SK-N-MC (cell line): ENCODE results near the gene UBE3A.
"Not testable (repeated sequence)": the region's sequence is repeated elsewhere in the genome, so short reads cannot be mapped to it uniquely, and the experiment has no call there.

ENCODE experiments used
- DNase-seq: peaks from one replicate; pipeline ENCODE4 v3.0.0-alpha.2; 2011; ENCODE audit warnings: low read depth, low spot score
- H3K27ac ChIP-seq: fragments of 200-600 bp; sonication (generic); 2 replicates; pipeline ENCODE4 v1.5.1; 2016; ENCODE audit warnings: mixed run types
- H3K36me3 ChIP-seq: fragments of 200-600 bp; sonication (generic); 2 replicates; pipeline ENCODE4 v1.6.1; 2017; ENCODE audit warnings: antibody characterized with exemption, low read length, mixed read lengths; ENCODE audit not compliant: insufficient read depth
- H3K4me3 ChIP-seq: fragments of 200-600 bp; sonication (generic); 2 replicates; pipeline ENCODE4 v1.5.1; 2016
- H3K9ac ChIP-seq: fragments of 200-600 bp; sonication (generic); 2 replicates; pipeline ENCODE4 v1.8.0; 2017; ENCODE audit warnings: mixed run types, mixed read lengths; ENCODE audit not compliant: insufficient read length
- H3K9me3 ChIP-seq: fragments of 200-600 bp; sonication (generic); 2 replicates; pipeline ENCODE4 v1.6.1; 2017; ENCODE audit warnings: low read depth, mild to moderate bottlenecking, antibody characterized with exemption, low read length, moderate library complexity, mixed read lengths
- EZH2 ChIP-seq: fragments of 200-600 bp; sonication (generic); IDR thresholded peaks from one replicate; pipeline ENCODE4 v1.6.1; 2017; ENCODE audit warnings: antibody characterized with exemption
- FOXP2 ChIP-seq: optimal IDR thresholded peaks from 2 replicates; pipeline ENCODE3; 2011; ENCODE audit warnings: mild to moderate bottlenecking, moderate library complexity; ENCODE audit not compliant: insufficient read depth; ENCODE audit errors: extremely low read length, control extremely low read depth
- POLR2AphosphoS5 ChIP-seq: IDR thresholded peaks from 2 replicates; pipeline ENCODE4 v1.6.1; 2012; ENCODE audit warnings: mild to moderate bottlenecking, low read depth, low read length, borderline replicate concordance

Gene UBE3A

DNA sequence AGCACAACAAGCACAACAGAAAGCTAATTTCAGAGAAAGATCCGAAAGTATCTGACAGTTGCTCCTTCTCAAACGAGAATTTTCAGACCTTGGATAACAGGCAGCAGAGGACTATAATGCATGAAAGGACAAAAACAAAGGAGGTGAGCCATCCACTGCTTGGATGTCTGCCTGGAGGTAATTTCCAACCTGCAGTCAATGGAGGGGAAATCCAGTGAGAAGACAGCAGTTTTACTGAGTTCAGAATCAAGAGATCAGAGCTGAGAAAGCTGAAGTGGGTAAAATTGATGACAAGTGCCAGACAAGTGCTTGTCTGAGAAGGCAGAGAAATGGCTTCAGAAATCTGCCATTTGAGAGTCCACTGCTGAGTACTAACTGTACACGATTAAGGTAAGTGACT lies 22.1 kb downstream of the UBE3A start:
- Histone ChIP-seq H3K9ac (no peak overlapping the region), H3K9me3 (peaks cover 30% of the 10 kb centered on the region; the same call in 1 of the 2 replicates), H3K36me3 (peaks cover 49% of the 10 kb centered on the region), H3K27ac (no peak overlapping the region), H3K4me3 (no peak overlapping the region)
- TF ChIP-seq EZH2 (no peak), POLR2AphosphoS5 (no peak), FOXP2 (no peak)
- no peak for DNase-seq

DNA sequence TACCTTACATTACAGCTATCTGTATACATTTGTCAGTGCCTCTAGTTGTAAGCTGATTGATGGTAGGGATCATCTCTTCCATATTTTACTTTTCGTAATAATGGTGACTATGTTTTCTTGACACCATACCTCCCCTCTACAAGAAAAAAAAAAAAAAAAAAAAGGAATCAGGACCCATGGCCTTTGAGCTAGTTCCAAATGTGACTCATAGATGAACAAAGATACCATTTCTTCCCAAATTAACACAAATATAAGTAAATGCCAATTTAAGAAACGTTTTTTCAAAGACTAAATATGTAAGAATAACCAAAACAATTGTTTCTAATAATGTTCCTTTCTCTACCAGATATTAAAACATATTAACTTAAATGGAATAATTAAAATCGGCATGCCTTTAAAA lies 23.1 kb downstream of the UBE3A start:
- Histone ChIP-seq H3K9ac (no peak overlapping the region), H3K9me3 (peaks cover 23% of the 10 kb centered on the region; the same call in 1 of the 2 replicates), H3K4me3 (no peak overlapping the region), H3K27ac (no peak overlapping the region), H3K36me3 (peaks cover 43% of the 10 kb centered on the region)
- TF ChIP-seq POLR2AphosphoS5 (no peak), FOXP2 (no peak), EZH2 (no peak)
- no peak for DNase-seq

DNA sequence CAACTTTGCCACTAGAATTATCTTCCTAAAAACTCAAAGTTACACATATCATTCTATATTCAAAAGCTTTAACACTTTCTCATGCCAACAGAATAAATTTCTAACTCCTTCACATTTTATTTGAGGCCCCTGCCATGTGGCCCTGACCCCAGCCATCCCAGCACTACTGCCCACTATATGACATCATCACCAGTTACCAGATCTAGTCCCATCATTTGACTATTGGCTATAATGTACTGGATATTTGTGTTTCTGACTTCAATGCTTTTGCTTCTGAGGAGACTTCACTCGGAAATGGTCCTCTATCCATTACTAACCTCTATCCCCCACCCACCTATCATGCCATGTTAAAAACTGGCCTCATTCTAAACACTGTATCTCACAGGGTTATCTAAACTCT lies 23.6 kb downstream of the UBE3A start:
- Histone ChIP-seq H3K27ac (no peak overlapping the region), H3K9ac (no peak overlapping the region), H3K9me3 (peaks cover 25% of the 10 kb centered on the region; the same call in 1 of the 2 replicates), H3K4me3 (no peak overlapping the region), H3K36me3 (peaks cover 43% of the 10 kb centered on the region)
- DNase-seq, result no peak
- TF ChIP-seq EZH2 (no peak), FOXP2 (no peak), POLR2AphosphoS5 (no peak)

DNA sequence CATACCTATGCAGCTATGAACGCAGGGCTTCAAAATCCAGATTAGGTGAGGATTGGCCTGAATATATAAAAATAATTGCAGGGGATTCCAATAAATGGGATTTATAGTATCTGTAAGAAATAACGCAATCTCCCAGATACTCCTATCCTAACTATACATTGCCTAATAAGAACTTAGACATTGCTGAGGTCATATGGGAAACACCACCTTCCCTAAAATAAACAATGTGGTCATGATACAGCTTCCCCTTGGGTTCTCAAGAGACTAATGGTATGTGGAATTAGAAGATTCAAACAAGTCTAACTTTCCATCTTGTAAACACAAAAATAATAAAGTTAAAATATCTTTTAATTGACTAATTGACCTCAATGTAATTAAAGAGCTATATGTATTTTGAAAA lies 28.2 kb downstream of the UBE3A start:
- TF ChIP-seq POLR2AphosphoS5 (no peak), FOXP2 (no peak), EZH2 (no peak)
- Histone ChIP-seq H3K27ac (no peak overlapping the region), H3K4me3 (no peak overlapping the region), H3K9me3 (peaks cover 40% of the 10 kb centered on the region), H3K9ac (no peak overlapping the region), H3K36me3 (peaks cover 57% of the 10 kb centered on the region)
- no peak for DNase-seq

DNA sequence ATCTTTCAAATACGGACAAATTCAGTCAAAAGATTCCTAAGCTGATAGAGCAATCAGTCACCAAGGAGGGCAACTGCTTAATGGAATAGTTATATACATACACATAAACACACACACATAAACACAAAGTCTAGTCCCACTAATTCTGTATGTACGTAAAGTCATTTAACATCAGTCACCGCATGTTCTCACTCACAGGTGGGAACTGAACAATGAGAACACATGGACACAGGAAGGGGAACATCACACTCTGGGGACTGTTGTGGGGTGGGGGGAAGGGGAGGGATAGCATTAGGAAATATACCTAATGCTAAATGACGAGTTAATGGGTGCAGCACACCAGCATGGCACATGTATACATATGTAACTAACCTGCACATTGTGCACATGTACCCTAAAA lies 29.1 kb downstream of the UBE3A start:
- Histone ChIP-seq H3K9me3 (peaks cover 43% of the 10 kb centered on the region), H3K36me3 (peaks cover 62% of the 10 kb centered on the region)
- not testable (repeated sequence) for H3K4me3 ChIP-seq, H3K27ac ChIP-seq, H3K9ac ChIP-seq, DNase-seq

DNA sequence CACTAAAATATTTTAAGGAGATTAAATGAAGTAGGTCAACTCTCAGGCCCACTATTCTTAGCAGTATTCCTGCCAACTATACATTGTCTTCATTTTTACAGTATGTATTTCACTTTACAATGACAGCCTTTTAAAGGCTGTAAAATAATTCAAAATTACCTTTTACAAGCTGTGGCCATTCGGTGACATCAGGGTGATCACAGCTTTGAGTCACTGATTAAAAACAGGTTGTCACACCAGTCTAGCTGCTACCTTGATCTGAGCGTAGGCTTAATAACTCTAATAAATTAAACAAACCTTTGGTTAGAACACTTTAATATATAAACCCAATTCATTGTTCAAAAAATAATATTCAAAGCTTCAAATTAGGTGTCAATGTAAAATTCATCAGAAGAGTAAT lies 29.9 kb downstream of the UBE3A start:
- Histone ChIP-seq H3K9me3 (peaks cover 40% of the 10 kb centered on the region), H3K9ac (no peak overlapping the region), H3K4me3 (no peak overlapping the region), H3K27ac (no peak overlapping the region), H3K36me3 (peaks cover 70% of the 10 kb centered on the region)
- TF ChIP-seq EZH2 (no peak), POLR2AphosphoS5 (no peak), FOXP2 (no peak)
- DNase-seq, result no peak

DNA sequence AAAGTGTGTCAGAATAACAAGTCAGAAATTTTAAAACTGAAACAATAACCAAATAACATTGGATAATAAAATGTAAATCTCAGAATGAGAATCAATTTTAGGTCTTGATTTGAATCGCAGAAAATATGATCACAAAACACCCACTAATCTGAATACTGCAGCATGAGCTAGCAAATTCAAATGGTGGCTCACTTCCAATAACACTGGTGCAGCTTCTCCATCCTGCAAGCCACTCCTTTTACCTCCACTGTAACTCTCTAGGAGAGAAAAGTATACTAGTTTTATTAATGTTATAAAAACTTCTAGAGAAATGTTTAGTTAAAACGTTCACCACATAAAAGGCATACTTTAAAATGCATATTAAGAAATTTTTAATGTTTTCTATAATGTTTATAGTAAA lies 30.4 kb downstream of the UBE3A start:
- TF ChIP-seq POLR2AphosphoS5 (no peak), FOXP2 (no peak), EZH2 (no peak)
- no peak overlapping the region for H3K27ac ChIP-seq

DNA sequence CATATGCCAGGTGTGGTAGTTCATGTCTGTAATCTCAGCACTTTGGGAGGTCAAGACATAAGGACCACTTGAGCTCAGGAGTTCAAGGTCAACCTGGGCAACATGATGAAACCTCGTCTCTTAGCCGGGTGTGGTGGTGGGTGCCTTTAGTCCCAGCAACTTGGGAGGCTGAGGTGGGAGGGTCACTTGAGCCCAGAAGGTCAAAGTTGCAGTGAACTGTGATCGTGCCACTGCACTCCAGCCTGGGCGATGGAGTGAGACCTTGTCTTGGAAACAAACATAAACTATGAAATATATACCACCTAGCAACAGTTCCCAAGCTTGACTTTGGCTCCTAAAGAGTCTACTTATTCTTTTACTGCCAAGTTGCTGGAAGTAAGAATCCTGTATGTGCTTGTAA lies 30.9 kb downstream of the UBE3A start:
- no peak overlapping the region for H3K27ac ChIP-seq
- H3K4me3 ChIP-seq, result no peak overlapping the region
- DNase-seq, result no peak
- peaks cover 77% of the 10 kb centered on the region for H3K36me3 ChIP-seq
- no peak overlapping the region for H3K9ac ChIP-seq
- TF ChIP-seq FOXP2 (no peak), EZH2 (no peak), POLR2AphosphoS5 (no peak)
- H3K9me3 ChIP-seq, result peaks cover 40% of the 10 kb centered on the region

More for the DNA sequence above, 30.4 kb downstream of the UBE3A start:
- no peak overlapping the region for H3K9ac ChIP-seq
- DNase-seq, result no peak
- H3K4me3 ChIP-seq, result no peak overlapping the region
- peaks cover 36% of the 10 kb centered on the region for H3K9me3 ChIP-seq
- H3K36me3 ChIP-seq, result peaks cover 74% of the 10 kb centered on the region

DNA sequence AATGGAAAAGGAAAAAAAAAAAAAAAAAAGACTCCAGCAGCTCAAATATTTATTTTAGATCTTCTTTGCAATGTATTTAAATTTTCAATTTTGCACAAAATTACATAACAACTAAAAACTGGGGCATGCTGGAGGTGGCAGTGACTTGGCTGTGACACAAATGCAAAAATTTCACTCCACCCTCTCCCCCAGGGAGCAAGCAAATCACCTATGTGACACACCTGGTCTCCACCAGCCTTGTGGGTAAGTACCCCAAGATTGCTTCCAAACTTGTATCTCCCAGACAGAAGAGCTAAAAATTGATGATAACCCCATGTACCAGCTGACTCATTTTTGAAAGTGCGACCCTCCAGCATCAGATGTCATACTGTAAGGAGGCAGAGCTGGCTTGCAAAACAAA lies 32.0 kb downstream of the UBE3A start:
- Histone ChIP-seq H3K36me3 (peaks cover 83% of the 10 kb centered on the region), H3K27ac (no peak overlapping the region), H3K9ac (no peak overlapping the region), H3K9me3 (peaks cover 41% of the 10 kb centered on the region), H3K4me3 (no peak overlapping the region)
- DNase-seq, result no peak
- TF ChIP-seq EZH2, result no peak
- no peak for TF ChIP-seq FOXP2
- no peak for TF ChIP-seq POLR2AphosphoS5
